HepG2 (cell line): Measurements from ENCODE around the gene GBE1. TPM values are rescaled to one million over a fixed set of nuclear protein-coding genes. Genes with fewer than 3 reads are reported as not detected.

ENCODE experiments used
- ATAC-seq: fragments of 200-7000 bp; cut with Tn5 transposase; 3 replicates; pipeline ENCODE4 v1.9.1; 2020; ENCODE audit warnings: mild to moderate bottlenecking, moderate library complexity
- BruUV-seq: library from RNA; stranded (reverse); fragments of 400-500 nt; replicated peaks from 2 replicates; lab custom pipeline; 2021; lab: Mats Ljungman, UMichigan
- CTCF ChIA-PET: fragments of 300-600 bp; formaldehyde crosslinking; extraction: SDS; loops from one replicate; lab custom pipeline; 2021; ENCODE audit warnings: low total read pairs, inconsistent platforms, low intra/inter-chr PET ratio; lab: Yijun Ruan, JAX
- POLR2A ChIA-PET: fragments of 350-600 bp; sonication (Branson Sonifier 250); formaldehyde crosslinking; loops from one replicate; lab custom pipeline; 2020; ENCODE audit warnings: antibody characterized with exemption, inconsistent platforms; lab: Yijun Ruan, JAX
- DNase-seq: peaks from one replicate; pipeline ENCODE4 v3.0.0-alpha.2; 2015; ENCODE audit warnings: low spot score
- FAIRE-seq: peaks from 3 replicates; lab custom pipeline; 2011; peaks lifted over from hg19 to GRCh38; lab: Jason Lieb, UNC
- H2AFZ ChIP-seq: one replicate; pipeline ENCODE4 v1.6.1; 2011; ENCODE audit warnings: low read length, inconsistent platforms
- H3K27ac ChIP-seq: fragments of 300-600 bp; 3 replicates; pipeline ENCODE4 v1.8.0; 2011; ENCODE audit warnings: mixed run types, mild to moderate bottlenecking, mixed read lengths, low read length, inconsistent platforms; ENCODE audit not compliant: insufficient read depth; ENCODE audit errors: extremely low read length
- H3K27me3 ChIP-seq, 2 experiments: fragments of 200-600 bp in 1 of 2; 2 replicates in 1 of 2; 3 replicates in 1 of 2; pipeline versions ENCODE4 v1.6.0 to v1.8.0; 2011; ENCODE audit warnings: low read length in 2 of 2, mild to moderate bottlenecking in 2 of 2, moderate library complexity in 2 of 2, inconsistent platforms in 1 of 2; ENCODE audit not compliant: insufficient read depth in 2 of 2, control insufficient read depth in 1 of 2
- H3K36me3 ChIP-seq, 2 experiments: fragments of 200-600 bp in 1 of 2; replicated peaks in 1 of 2; 2 replicates in 1 of 2; 3 replicates in 1 of 2; pipeline versions ENCODE4 v1.5.1 to v1.8.0; 2011; ENCODE audit warnings: low read length in 2 of 2, inconsistent platforms in 1 of 2; ENCODE audit not compliant: insufficient read depth in 2 of 2, control insufficient read depth in 1 of 2
- H3K4me1 ChIP-seq: 2 replicates; pipeline ENCODE4 v1.5.1; 2012; ENCODE audit warnings: low read length, inconsistent platforms; ENCODE audit not compliant: insufficient read depth
- H3K4me2 ChIP-seq: 2 replicates; pipeline ENCODE4 v1.6.0; 2011; ENCODE audit warnings: low read depth, low read length, inconsistent platforms
- H3K4me3 ChIP-seq, 3 experiments: fragments of 200-600 bp in 1 of 3; sonication (generic), shearing (Covaris generic) in 1 of 3; replicated peaks in 1 of 3; 2 replicates each; pipeline ENCODE4 v1.5.1; 2011 to 2016; ENCODE audit warnings: low read length in 3 of 3, inconsistent platforms in 2 of 3, low read depth in 2 of 3, mild to moderate bottlenecking in 2 of 3, control low read depth in 1 of 3, mixed read lengths in 1 of 3; ENCODE audit not compliant: insufficient read depth in 1 of 3
- H3K79me2 ChIP-seq: one replicate; pipeline ENCODE4 v1.6.1; 2011; ENCODE audit warnings: low read length, inconsistent platforms; ENCODE audit not compliant: insufficient read depth
- H3K9ac ChIP-seq: 2 replicates; pipeline ENCODE4 v1.6.0; 2011; ENCODE audit warnings: mild to moderate bottlenecking, low read depth, low read length, inconsistent platforms; ENCODE audit not compliant: insufficient read depth
- H3K9me3 ChIP-seq: 2 replicates; pipeline ENCODE4 v1.5.1; 2012; ENCODE audit warnings: mild to moderate bottlenecking, low read length
- H4K20me1 ChIP-seq: 2 replicates; pipeline ENCODE4 v1.6.0; 2011; ENCODE audit warnings: inconsistent platforms, mild to moderate bottlenecking, low read length, moderate library complexity; ENCODE audit not compliant: insufficient read depth
- HMGA1 ChIP-seq: sonication (generic); formaldehyde crosslinking; conservative IDR thresholded peaks from 2 replicates; pipeline ENCODE4 v1.4.0; 2020; ENCODE audit warnings: missing genetic modification reagents
- SATB2 ChIP-seq: sonication (generic); formaldehyde crosslinking; IDR thresholded peaks from 2 replicates; pipeline ENCODE4 v1.5.0; 2020; ENCODE audit warnings: missing genetic modification reagents
- ZNF331 ChIP-seq: sonication (generic); formaldehyde crosslinking; IDR thresholded peaks from 2 replicates; pipeline ENCODE4 v1.4.0; 2020; ENCODE audit warnings: missing genetic modification reagents
- ZSCAN31 ChIP-seq: sonication (generic); formaldehyde crosslinking; IDR thresholded peaks from 2 replicates; pipeline ENCODE4 v1.5.0; 2020; ENCODE audit warnings: low read depth, mild to moderate bottlenecking, missing genetic modification reagents
- WGBS: methylation state at CpG from one replicate; pipeline ENCODE4 v1.1.6; 2017; ENCODE audit warnings: low lambda C conversion rate; 5-methylcytosine and 5-hydroxymethylcytosine counted together
- in situ Hi-C: cut with HindIII; loops from 2 replicates; pipeline ENCODE4 v1.10.0; 2017; ENCODE audit warnings: low pct_unique_long_range_greater_than_20kb; ENCODE audit not compliant: extremely low pct_ligation_motif_present
- intact Hi-C: fragments of 100-400 bp; cut with micrococcal nuclease; formaldehyde crosslinking; loops from one replicate; pipeline ENCODE4 v1.10.0; 2022; ENCODE audit not compliant: unreplicated experiment
- polyA plus RNA-seq, 8 experiments: library from polyadenylated mRNA; depleted of rRNA in 3 of 8; stranded (reverse) in 7 of 8; unstranded in 1 of 8; fragments of >200 nt; fragmentation: Illumina TruSeq in 4 of 8; extraction: Trizol in 4 of 8; gene quantifications; 2 replicates each; pipeline versions ENCODE4 v1.2.1 to v1.2.3, GENCODE V29; 2011 to 2016; ENCODE audit warnings: low read depth in 4 of 8, missing spikeins in 1 of 8, mixed read lengths in 1 of 8; ENCODE audit not compliant: insufficient read depth in 1 of 8
- total RNA-seq, 5 experiments: library from RNA; depleted of rRNA; stranded (reverse); fragments of >200 nt; fragmentation: Illumina TruSeq; extraction: Trizol; gene quantifications; 2 replicates each; pipeline ENCODE4 v1.2.3, GENCODE V29; 2016; ENCODE audit warnings: low read depth in 1 of 5
- TF ChIP-seq, protein P1 (sequence below): sonication (generic); formaldehyde crosslinking; IDR thresholded peaks from 2 replicates; pipeline ENCODE4 v1.5.0; 2020; ENCODE audit warnings: mild to moderate bottlenecking, missing genetic modification reagents, borderline replicate concordance

The GBE1 gene
- total and polyA plus RNA-seq, 2 of the 13 experiments (the other 11 are each of a cell fraction or from before 2014, with no cell fraction given) = 22.9 to 36.1 TPM

DNA sequence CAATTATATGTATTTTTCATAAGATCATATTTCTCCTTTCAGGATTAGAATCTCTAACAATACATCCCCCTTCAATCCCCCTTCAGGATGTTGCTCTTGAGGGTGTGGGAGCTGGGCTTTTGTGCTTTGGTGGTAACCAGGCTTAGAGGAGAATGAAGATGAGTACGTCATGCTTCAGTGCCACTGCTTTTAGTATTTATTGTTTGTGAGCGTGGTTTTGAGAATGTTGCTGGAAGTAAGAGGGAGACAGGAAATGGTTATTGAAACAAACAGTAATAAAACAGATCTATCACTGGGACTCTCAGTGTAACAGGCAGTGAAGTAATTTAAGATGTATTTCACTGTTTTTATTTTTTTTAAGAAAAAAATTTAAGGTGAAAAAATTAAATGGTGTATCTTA is 35.3 kb downstream of the GBE1 start:
- no peak overlapping the region for H2AFZ ChIP-seq
- BruUV-seq = no TSS peak
- DNase-seq (no peak), FAIRE-seq (no peak)
- no peaks in the 10 kb centered on the region; the same call in 1 of the 2 replicates for H4K20me1 ChIP-seq
- in situ Hi-C loops = no loop called here
- no peaks in the 10 kb centered on the region; a peak in 1 of 5 replicates for H3K36me3 ChIP-seq
- H3K4me1 ChIP-seq = peaks cover 25% of the 10 kb centered on the region
- CTCF ChIA-PET = no interaction called here
- TF ChIP-seq ZNF331 (CRISPR knock-in tag) (no peak), SATB2 (CRISPR knock-in tag) (no peak), ZSCAN31 (CRISPR knock-in tag) (no peak), HMGA1 (CRISPR knock-in tag) (no peak)
- TF ChIP-seq, protein P1, sequence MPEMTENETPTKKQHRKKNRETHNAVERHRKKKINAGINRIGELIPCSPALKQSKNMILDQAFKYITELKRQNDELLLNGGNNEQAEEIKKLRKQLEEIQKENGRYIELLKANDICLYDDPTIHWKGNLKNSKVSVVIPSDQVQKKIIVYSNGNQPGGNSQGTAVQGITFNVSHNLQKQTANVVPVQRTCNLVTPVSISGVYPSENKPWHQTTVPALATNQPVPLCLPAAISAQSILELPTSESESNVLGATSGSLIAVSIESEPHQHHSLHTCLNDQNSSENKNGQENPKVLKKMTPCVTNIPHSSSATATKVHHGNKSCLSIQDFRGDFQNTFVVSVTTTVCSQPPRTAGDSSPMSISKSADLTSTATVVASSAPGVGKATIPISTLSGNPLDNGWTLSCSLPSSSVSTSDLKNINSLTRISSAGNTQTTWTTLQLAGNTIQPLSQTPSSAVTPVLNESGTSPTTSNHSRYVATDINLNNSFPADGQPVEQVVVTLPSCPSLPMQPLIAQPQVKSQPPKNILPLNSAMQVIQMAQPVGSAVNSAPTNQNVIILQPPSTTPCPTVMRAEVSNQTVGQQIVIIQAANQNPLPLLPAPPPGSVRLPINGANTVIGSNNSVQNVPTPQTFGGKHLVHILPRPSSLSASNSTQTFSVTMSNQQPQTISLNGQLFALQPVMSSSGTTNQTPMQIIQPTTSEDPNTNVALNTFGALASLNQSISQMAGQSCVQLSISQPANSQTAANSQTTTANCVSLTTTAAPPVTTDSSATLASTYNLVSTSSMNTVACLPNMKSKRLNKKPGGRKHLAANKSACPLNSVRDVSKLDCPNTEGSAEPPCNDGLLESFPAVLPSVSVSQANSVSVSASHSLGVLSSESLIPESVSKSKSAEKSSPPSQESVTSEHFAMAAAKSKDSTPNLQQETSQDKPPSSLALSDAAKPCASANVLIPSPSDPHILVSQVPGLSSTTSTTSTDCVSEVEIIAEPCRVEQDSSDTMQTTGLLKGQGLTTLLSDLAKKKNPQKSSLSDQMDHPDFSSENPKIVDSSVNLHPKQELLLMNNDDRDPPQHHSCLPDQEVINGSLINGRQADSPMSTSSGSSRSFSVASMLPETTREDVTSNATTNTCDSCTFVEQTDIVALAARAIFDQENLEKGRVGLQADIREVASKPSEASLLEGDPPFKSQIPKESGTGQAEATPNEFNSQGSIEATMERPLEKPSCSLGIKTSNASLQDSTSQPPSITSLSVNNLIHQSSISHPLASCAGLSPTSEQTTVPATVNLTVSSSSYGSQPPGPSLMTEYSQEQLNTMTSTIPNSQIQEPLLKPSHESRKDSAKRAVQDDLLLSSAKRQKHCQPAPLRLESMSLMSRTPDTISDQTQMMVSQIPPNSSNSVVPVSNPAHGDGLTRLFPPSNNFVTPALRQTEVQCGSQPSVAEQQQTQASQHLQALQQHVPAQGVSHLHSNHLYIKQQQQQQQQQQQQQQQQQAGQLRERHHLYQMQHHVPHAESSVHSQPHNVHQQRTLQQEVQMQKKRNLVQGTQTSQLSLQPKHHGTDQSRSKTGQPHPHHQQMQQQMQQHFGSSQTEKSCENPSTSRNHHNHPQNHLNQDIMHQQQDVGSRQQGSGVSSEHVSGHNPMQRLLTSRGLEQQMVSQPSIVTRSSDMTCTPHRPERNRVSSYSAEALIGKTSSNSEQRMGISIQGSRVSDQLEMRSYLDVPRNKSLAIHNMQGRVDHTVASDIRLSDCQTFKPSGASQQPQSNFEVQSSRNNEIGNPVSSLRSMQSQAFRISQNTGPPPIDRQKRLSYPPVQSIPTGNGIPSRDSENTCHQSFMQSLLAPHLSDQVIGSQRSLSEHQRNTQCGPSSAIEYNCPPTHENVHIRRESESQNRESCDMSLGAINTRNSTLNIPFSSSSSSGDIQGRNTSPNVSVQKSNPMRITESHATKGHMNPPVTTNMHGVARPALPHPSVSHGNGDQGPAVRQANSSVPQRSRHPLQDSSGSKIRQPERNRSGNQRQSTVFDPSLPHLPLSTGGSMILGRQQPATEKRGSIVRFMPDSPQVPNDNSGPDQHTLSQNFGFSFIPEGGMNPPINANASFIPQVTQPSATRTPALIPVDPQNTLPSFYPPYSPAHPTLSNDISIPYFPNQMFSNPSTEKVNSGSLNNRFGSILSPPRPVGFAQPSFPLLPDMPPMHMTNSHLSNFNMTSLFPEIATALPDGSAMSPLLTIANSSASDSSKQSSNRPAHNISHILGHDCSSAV (CRISPR knock-in tag) = no peak
- TF ChIP-seq, all 625 proteins: peak for 0
- H3K4me3 ChIP-seq = no peak overlapping the region
- ATAC-seq = no peak
- peaks cover 14% of the 10 kb centered on the region for H3K79me2 ChIP-seq
- no peak overlapping the region for H3K4me2 ChIP-seq
- H3K9ac ChIP-seq = no peak overlapping the region
- intact Hi-C loops = no loop called here
- POLR2A ChIA-PET = no interaction called here
- no peaks in the 10 kb centered on the region for H3K9me3 ChIP-seq
- no peaks in the 10 kb centered on the region for H3K27me3 ChIP-seq
- no peak overlapping the region for H3K27ac ChIP-seq
- WGBS = 100% methylated on average over 2 of the region's 2 CpGs
